Measurements from ENCODE around the gene SQOR.

The SQOR gene

GRCh38 chr15:45664451-45664850, 29.6 kb downstream of the SQOR start:
- no peak for DNase-seq

- no peak for DNase-seq
Observed at GRCh38 chr15:45665261-45665660, 30.4 kb downstream of the SQOR start.

GRCh38 chr15:45666119-45666875, 31.5 kb downstream of the SQOR start:
- no peak for DNase-seq

DNA sequence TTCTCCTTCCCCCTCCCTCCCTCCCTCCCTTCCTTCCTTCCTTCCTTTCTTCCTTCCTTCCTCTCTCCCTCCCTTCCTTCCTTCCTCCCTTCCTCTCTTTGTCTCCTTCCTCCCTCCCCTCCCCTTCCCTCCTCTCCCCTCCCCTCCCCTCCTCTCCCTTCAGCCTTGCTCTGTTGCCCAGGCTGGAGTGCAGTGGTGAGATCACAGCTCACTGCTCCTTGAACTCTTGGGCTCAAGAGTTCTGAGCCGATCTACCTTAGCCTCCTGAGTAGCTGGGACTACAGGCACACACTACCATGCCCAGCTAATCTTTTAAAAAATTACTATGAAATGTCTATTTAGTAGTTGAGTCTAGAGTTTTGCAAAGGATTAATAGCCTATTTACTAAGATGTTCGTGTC, 32.2 kb downstream of the SQOR start:
- DNase-seq: no peak

- no peak for DNase-seq
Observed at GRCh38 chr15:45668386-45668785, 33.6 kb downstream of the SQOR start.

DNA sequence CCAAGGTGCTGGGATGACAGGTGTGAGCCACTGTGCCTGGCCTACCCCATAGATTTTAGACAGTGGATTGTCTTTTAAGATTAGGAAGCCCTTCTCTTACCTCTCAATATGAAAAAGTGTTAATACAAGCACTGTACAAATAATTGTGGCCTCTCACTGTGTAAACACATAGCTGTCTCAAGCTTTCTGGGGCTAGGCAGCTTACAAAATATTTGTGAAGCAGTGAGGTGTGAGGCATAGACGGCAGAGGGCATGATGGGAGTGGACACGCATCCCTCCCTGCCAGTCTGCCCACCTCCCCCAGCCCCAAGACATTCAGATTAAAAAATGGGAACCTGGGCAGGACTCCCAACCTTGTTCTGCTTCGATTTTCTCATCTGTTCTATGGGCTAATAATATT, 34.6 kb downstream of the SQOR start:
- DNase-seq: no peak

DNA sequence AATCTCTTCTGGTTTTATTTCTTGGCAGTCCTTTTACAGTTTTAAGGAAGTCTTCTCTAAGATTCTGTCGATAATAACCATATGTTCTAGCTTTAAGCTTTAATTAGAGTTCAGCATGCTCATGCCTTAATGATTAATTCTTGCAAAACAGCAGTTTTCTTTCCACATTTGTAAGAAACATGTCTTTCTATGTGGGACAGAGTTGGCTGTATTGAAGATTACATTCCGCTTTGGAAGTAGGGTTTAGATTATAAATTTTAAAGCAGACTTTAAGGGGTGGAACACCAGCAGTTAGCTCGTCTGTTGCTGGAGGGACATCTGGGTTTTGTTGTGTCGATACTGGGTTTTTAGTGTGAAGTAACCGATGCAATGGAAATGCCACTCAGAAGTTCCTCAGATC, 35.3 kb downstream of the SQOR start:
- no peak for DNase-seq

GRCh38 chr15:45670511-45670910, 35.7 kb downstream of the SQOR start:
- DNase-seq: no peak

DNA sequence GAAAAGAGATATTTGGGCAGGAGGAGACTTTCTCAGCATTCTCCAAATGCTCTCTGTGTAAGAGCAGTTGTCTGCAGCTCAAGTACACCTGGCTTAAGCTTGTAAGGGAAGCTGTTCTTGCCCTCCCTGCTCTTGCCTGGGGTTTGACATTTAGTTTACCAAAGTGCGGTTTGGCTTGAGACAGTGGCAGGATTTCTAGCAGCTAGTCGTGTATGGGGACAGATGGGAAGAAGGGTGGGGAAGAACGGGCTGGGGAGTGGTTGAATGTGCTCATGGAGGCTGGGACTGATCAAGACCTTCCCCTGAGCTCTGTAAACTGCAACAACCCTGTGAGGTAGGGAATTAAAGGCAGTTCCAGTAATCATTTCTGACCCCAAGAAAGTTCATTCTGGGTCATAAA, 39.8 kb downstream of the SQOR start:
- DNase-seq: no peak

GRCh38 chr15:45677797-45678196, 43.0 kb downstream of the SQOR start:
- no peak for DNase-seq

- no peak for DNase-seq
Observed at GRCh38 chr15:45678459-45679178, 43.8 kb downstream of the SQOR start.

DNA sequence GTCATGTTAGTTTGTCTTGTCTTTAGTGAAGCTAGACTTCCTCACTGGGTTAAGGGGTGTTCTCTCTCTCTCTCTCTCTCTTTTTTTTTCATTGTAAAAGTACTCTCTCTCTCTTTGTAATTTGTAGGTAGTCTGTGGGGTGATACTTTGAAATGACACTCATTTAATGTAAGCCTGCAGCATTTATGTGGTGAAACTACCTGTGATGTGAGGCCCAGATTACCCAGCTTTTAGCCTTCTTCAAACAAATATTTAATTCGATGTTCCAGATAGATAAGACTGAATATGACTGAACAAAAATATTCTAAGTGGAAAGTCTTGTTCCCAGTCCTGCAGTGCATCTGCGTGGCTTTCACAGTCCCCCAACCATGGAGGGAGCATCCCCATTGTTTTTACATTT, 49.7 kb downstream of the SQOR start:
- no peak for DNase-seq

DNA sequence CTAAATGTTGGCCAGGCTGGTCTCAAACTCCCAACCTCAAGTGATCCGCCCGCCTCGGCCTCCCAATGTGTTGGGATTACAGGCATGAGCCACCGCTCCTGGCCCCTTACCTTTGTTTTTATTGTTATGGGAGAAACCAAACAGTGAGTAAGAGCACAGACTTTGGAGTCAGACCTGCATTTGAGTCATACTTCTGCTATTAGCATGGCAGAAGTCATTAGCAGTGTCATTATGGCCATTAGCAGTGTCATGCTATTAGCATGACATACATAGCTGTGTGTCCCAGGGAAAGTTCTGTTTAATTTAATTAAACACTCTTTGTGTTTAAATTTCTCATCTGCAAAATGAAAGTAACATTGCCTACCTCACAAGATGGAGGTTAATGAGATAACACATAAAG, 54.8 kb downstream of the SQOR start:
- DNase-seq: no peak

DNA sequence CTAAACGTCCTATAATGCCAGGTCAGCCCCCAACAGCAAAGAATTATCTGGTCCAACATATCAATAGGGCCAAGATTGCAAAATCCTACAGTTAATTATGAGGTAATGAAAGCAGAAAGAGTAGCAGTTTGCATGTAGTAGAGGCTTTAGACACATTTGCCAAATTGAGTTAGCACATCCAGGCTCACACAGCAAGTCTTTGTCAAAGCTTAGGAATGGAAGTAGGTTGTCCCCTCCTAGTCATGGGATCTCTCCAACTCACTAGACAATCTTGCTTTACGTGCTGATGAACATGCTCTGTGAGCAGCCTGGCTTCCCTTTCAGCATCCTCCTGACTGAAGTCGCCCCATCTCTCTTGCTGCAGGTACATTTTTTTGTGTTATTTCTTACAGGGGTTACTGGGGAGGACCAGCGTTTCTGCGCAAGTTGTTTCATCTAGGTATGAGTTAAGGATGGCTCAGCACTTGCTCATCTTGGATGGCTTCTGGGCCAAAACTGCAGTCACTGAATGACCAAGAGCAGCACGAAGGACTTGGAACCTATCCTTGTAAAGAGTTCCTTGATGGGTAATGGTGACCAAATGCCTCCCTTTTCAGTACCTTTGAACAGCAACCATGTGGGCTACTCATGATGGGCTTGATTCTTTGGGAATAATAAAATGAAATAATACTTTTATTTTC, 55.9 kb downstream of the SQOR start:
- no peak for DNase-seq

- no peak for DNase-seq
Observed at GRCh38 chr15:45701108-45701507, 66.3 kb downstream of the SQOR start.

GRCh38 chr15:45702041-45702440, 67.2 kb downstream of the SQOR start:
- DNase-seq: no peak

DNA sequence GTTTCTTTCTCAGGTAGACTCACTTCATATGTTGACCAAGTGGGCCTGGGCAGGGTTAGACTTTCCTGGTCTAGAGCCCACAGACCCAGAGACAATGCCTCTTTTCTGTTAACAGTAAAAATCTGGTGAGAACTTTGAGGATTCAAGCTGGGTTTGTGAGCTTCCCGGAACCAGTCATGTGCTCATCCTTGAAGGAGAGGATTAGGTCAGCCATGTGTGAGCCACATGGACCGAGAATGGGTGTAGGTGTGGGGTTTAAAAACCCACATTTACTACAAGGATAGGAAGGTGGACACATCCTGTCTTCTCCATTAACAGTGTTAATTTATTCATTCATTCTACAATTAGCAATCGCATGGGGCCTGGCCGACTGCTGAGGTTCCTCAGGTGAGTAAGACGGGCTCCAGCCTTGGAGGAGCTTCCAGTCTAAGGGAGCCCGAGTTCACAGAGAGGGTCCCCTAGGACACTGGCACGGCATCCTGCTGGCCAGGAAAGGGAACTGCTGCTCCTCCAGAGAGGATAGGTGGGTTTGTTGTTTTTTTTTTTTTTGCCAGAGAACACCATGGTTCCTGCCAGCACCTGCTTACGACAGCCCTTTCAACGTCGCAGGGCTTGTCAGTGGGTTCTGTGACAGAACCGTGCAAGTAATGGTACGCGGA, 69.0 kb downstream of the SQOR start:
- DNase-seq: no peak

DNA sequence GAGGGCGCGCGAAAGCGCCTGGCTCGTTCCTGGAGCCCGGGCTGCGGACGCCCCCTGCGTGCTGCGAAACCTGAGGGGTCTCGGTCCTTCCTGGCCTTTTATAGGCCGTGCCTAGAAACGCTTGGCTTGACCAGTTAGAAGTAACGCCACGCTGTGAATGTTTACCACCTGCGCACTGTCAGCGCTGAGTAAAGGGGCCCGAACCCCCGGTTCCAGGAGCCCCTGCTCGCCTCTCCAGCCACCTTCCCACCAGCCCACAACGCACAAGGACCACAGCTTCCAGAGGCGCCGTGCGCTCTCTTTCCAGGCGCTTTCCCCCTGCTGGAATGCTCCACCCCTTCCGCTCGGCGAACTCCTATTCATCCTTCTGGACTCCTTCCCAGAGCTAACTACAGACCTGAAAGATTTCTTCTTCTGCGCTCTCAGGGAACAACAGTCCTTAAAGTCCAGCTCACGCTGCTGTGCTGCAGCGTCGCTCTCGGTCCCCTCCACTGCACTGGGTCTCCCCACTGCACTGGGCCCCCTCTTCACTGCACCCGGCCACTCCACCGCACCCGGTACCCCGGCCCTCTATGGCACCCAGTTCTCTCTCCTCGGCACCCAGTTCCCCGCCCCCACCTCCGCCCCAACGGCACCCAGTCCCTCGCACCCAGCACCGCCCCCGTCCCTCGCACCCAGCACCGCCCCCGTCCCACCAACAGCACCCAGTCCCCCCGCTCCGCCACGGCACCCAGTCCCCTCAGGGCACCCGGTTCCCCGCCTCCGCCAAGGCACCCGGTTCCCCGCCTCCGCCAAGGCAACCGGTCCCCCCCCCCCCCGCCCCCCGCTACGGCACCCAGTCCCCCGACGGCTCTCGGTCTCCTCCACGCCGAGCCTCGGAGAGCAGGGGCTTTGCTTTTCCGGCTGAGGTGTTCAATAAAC, 69.8 kb downstream of the SQOR start:
- DNase-seq: peak; percentile 67

GRCh38 chr15:45705510-45706473, 71.0 kb downstream of the SQOR start:
- peak; percentile 93 for DNase-seq

DNA sequence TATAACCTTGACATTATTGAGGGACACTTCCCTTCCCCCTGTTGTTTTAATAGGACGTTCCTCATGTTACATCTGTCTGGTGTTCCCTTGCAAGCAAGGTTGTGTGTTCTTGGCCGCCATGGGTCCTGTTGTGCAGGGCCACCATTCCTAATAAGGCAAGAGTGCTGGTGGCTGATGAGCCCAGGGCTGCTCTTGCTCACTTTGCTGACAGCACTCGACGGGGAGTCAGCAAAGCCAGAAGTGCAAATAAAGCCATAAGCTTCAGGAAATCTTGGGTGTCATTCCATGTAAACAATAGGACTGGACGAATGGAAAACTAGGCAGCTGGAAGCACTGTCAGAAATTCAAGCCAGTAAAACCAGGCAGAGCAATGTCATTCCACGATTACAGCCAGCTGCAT, 75.8 kb downstream of the SQOR start:
- DNase-seq: no peak

Measured in retina (tissue), 1 donor.